K562 (cell line): Measurements from ENCODE around the gene PMPCA. TPM values are rescaled to one million over a fixed set of nuclear protein-coding genes. Genes with fewer than 3 reads are reported as not detected.

Source experiments
- ADNP ChIP-seq: fragments of 200-800 bp; sonication (Bioruptor generic); IDR thresholded peaks from 2 replicates; pipeline ENCODE4 v1.6.1; 2016; ENCODE audit warnings: missing genetic modification characterization, missing compliant biosample characterization
- DLX4 ChIP-seq: fragments of 250-450 bp; sonication (Bioruptor Pico); IDR thresholded peaks from 2 replicates; pipeline ENCODE4 v1.6.1; 2021; ENCODE audit warnings: mild to moderate bottlenecking
- E2F3 ChIP-seq: fragments of 250-450 bp; sonication (Bioruptor Pico); IDR thresholded peaks from 2 replicates; pipeline ENCODE4 v1.4.0; 2020; ENCODE audit warnings: mild to moderate bottlenecking
- ESRRB ChIP-seq: fragments of 250-450 bp; sonication (Bioruptor Pico); IDR thresholded peaks from 2 replicates; pipeline ENCODE4 v1.5.0; 2020; ENCODE audit warnings: mild to moderate bottlenecking, moderate library complexity, borderline replicate concordance
- HSF4 ChIP-seq: fragments of 250-450 bp; sonication (Bioruptor Pico); IDR thresholded peaks from 2 replicates; pipeline ENCODE4 v2.1.2; 2022; ENCODE audit warnings: mild to moderate bottlenecking, moderate library complexity, borderline replicate concordance
- KLF1 ChIP-seq: fragments of 450-650 bp; IDR thresholded peaks from 2 replicates; pipeline ENCODE4 v1.6.1; 2016; ENCODE audit warnings: missing genetic modification characterization, missing compliant biosample characterization
- LCOR ChIP-seq: sonication (generic); formaldehyde crosslinking; IDR thresholded peaks from 2 replicates; pipeline ENCODE4 v1.8.0; 2022; ENCODE audit warnings: mild to moderate bottlenecking, missing genetic modification reagents
- MED1 ChIP-seq: sonication (generic); formaldehyde crosslinking; IDR thresholded peaks from 2 replicates; pipeline ENCODE4 v1.8.1; 2023; ENCODE audit warnings: missing genetic modification reagents, borderline replicate concordance
- PBX2 ChIP-seq, 2 experiments: IDR thresholded peaks in 1 of 2; conservative IDR thresholded peaks in 1 of 2; 2 replicates each; pipeline ENCODE4 v1.6.1; 2016; ENCODE audit warnings: low read depth in 2 of 2, mild to moderate bottlenecking in 1 of 2, missing compliant biosample characterization in 1 of 2, missing genetic modification characterization in 1 of 2, moderate library complexity in 1 of 2
- PHF20 ChIP-seq: fragments of 450-650 bp; IDR thresholded peaks from 2 replicates; pipeline ENCODE4 v1.6.1; 2018; ENCODE audit not compliant: partially characterized antibody
- RBFOX2 ChIP-seq: fragments of 200-400 bp; formaldehyde crosslinking; IDR thresholded peaks from 2 replicates; pipeline ENCODE4 v1.6.1; 2017; ENCODE audit warnings: low read depth, mild to moderate bottlenecking, low read length, moderate library complexity
- RBM34 ChIP-seq: fragments of 200-400 bp; formaldehyde crosslinking; IDR thresholded peaks from 2 replicates; pipeline ENCODE4 v1.6.1; 2018; ENCODE audit warnings: low read length, borderline replicate concordance; ENCODE audit not compliant: insufficient read depth
- RNF219 ChIP-seq: fragments of 250-450 bp; sonication (Bioruptor Pico); IDR thresholded peaks from 2 replicates; pipeline ENCODE4 v1.5.0; 2022; ENCODE audit warnings: mild to moderate bottlenecking
- SRSF1 ChIP-seq: fragments of 200-400 bp; formaldehyde crosslinking; IDR thresholded peaks from 2 replicates; pipeline ENCODE4 v1.6.1; 2017; ENCODE audit warnings: mild to moderate bottlenecking, low read depth, low read length, moderate library complexity
- TCFL5 ChIP-seq: fragments of 250-450 bp; sonication (Bioruptor Pico); conservative IDR thresholded peaks from 2 replicates; pipeline ENCODE4 v1.6.1; 2021; ENCODE audit warnings: mild to moderate bottlenecking, moderate library complexity, matching md5 sums
- ZBTB17 ChIP-seq: fragments of 450-650 bp; formaldehyde crosslinking; IDR thresholded peaks from 2 replicates; pipeline ENCODE4 v1.4.0; 2020; ENCODE audit warnings: mild to moderate bottlenecking
- ZNF740 ChIP-seq, 3 experiments: fragments of 200-800 bp in 1 of 3; sonication (Bioruptor generic) in 1 of 3; sonication (generic) in 1 of 3; formaldehyde crosslinking in 1 of 3; IDR thresholded peaks; 2 replicates each; pipeline versions ENCODE4 v1.6.1 to v1.8.0; 2016 to 2022; ENCODE audit warnings: mild to moderate bottlenecking in 2 of 3, missing compliant biosample characterization in 2 of 3, missing genetic modification characterization in 2 of 3, missing genetic modification reagents in 1 of 3
- polyA plus RNA-seq, 8 experiments: library from polyadenylated mRNA; depleted of rRNA in 4 of 8; stranded (reverse) in 5 of 8; unstranded in 3 of 8; fragments of >200 nt; fragmentation: Nextera tagmentation in 2 of 8; fragmentation: Illumina TruSeq in 1 of 8; extraction: Ambion mirVana in 2 of 8; extraction: Trizol in 1 of 8; gene quantifications; 2 replicates each; pipeline versions ENCODE4 v1.2.1 to v1.2.3, GENCODE V29; 2011 to 2014; ENCODE audit warnings: inconsistent platforms in 1 of 8, missing spikeins in 1 of 8
- total RNA-seq, 7 experiments: library from RNA; depleted of rRNA in 6 of 7; stranded (reverse); fragments of >200 nt in 6 of 7; fragmentation: Illumina TruSeq in 2 of 7; extraction: Trizol in 2 of 7; gene quantifications; 2 replicates each; pipeline versions ENCODE4 v1.2.1 to v1.2.3, GENCODE V29; 2011 to 2021; ENCODE audit warnings: low replicate concordance in 1 of 7

Gene PMPCA
- total and polyA plus RNA-seq, 9 of the 15 experiments (the other 6 are each of a cell fraction or from before 2014, with no cell fraction given), result 23.9 to 143 (median 86.6) TPM

- TF ChIP-seq PBX2 (CRISPR knock-in tag; IDR thresholded peaks at IDR 0.05; ENCODE audit: low read depth) (no peak), PBX2 (tag; conservative IDR thresholded peaks at IDR 0.05; ENCODE audit: low read depth) (no peak), PHF20 (peak; percentile 38), DLX4 (CRISPR knock-in tag) (no peak), LCOR (no peak), RBFOX2 (peak; percentile 62; the same call in 1 of the 2 replicates), MED1 (CRISPR knock-in tag) (no peak), RBM34 (no peak), SRSF1 (no peak), KLF1 (tag) (no peak), ADNP (tag) (no peak), ZBTB17 (no peak), E2F3 (CRISPR knock-in tag) (no peak), HSF4 (CRISPR knock-in tag) (no peak), RNF219 (no peak), ESRRB (CRISPR knock-in tag) (no peak), ZNF740 (CRISPR knock-in tag; IDR thresholded peaks at IDR 0.05) (no peak), ZNF740 (tag; IDR thresholded peaks at IDR 0.05) (no peak), TCFL5 (CRISPR knock-in tag) (no peak)
Measured at GRCh38 chr9:136439481-136440408, 29.3 kb downstream of the PMPCA start, which contains the start of gene INPP5E (continued).
